ENCODE measurements around the gene ERC2.
"Not testable (repeated sequence)": the region's sequence is repeated elsewhere in the genome, so short reads cannot be mapped to it uniquely, and the experiment has no call there.

The ERC2 gene

DNA sequence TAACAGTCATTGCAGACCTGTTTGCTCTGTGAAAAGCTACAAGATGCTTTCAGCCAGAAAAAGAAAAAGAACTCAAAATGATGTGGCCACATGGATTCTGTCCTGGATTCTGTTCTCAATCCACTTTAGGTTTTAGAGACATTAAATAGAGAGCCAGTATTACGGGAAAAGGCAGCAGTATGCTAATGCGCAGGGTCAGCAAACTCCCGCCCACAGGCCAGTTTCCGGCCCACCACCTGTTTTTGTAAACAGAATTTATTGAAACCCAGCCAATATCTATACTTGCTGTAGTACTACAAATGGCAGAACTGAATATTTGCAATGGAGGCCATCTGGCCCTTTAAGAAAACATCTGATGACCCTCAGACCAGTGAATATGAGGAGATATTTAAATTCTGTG, 416.1 kb downstream of the ERC2 start:
- no peak for DNase-seq

DNA sequence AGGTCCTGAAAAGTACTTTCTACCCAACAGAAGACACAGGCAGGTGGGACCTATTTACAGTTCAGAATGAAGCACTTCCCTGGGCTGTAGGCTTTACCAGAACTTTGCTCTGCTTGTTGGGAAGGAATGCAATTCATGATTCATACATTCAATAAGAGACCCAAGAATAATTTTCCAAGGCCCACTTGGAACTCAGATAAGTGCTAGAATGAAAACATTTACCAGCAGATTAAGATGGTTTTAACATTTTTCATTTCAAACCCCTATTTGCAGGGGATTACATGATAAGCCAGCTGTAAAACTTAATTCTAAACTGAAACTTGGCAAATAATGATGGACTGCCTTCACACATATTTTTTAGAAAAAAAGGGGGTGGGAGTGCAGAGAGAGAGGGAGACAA, 417.2 kb downstream of the ERC2 start:
- no peak for DNase-seq

GRCh38 chr3:56048946-56049345, 419.3 kb downstream of the ERC2 start:
- DNase-seq = no peak

DNA sequence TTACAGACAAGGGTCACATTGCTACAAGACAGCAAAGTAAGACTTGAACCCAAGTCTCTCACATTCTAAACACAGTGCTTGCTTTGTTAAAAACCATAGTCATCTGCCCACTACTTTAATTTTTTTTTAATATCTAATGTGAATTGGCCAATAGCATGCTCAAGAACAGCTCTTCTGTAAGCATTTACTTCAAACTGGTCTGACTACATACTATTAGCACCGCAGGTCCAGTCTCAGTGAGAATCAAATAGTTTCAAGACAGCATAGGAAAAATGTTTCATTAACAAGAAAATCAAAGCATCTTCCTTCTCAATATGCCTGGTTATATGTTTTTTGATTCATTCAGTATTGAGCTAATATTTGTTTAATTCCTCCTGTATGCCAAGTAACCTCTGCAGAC, 419.9 kb downstream of the ERC2 start:
- no peak for DNase-seq

GRCh38 chr3:56042326-56042951, 425.8 kb downstream of the ERC2 start:
- DNase-seq = peak; percentile 13

DNA sequence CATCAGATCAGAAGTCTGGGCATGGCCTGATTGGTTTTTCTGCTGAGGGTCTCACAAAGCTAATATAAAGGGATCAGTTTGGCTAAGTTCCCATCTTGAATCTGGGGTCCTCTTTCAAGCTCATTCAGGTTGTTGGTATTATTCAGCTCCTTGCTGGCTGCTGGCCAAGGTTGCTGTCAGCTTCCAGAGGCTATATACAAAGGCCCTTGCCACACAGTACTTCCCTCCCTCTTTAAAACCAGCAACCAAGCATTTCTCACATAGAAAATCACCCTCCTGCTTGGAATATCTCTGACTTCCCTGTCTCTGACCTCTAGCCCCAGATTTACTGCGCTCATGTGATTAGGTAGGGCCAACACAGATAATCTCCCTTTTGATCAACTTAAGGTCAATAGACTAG, 442.9 kb downstream of the ERC2 start:
- DNase-seq = peak; percentile 1

- DNase-seq = no peak
Measured at GRCh38 chr3:56023546-56023945, 444.7 kb downstream of the ERC2 start.

- DNase-seq = no peak
Measured at GRCh38 chr3:56022619-56023018, 445.6 kb downstream of the ERC2 start.

DNA sequence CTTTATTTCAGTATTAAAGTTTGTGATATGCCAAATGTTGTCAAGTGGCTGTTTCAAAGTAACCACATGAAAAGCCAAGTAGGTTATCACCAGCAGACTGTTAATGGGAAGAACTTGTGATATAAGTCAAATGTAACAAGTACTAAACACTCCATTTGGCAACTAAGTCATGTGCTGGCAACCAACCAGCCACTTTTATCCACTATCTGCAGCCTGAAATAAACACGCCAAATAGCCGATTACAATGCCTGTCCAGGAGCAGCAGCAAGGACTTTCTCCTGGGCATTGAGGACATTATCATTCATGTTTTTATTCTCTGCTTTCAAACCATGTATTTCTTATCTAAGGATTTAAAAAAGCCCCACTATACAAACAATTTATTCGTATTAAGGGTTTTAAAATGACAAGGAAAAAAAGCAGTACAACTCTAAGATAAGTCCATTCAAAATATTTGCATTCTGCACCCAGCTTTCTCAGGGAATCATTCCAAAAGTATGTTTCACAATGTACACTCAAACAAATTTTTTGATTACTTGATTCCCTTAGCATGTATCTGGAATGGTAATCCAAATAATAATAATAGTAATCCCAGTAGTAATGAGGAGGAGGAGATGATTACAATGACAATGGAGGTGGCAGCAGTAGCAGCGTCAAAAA, 448.6 kb downstream of the ERC2 start:
- no peak for DNase-seq

DNA sequence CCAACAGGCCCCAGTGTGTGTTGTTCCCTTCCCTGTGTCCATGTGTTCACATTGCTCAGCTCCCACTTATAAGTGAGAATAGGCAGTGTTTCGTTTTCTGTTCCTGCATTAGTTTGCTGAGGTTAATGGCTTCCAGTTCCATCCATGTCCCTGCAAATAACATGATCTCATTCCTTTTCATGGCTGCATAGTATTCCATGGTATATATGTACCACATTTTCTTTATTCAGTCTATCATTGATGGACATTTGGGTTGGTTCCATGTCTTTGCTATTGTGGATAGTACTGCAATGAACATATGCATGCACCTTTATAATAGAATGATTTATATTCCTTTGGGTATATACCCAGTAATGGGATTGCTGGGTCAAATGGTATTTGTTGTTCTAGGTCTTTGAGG, 452.9 kb downstream of the ERC2 start:
- not testable (repeated sequence) for DNase-seq

DNA sequence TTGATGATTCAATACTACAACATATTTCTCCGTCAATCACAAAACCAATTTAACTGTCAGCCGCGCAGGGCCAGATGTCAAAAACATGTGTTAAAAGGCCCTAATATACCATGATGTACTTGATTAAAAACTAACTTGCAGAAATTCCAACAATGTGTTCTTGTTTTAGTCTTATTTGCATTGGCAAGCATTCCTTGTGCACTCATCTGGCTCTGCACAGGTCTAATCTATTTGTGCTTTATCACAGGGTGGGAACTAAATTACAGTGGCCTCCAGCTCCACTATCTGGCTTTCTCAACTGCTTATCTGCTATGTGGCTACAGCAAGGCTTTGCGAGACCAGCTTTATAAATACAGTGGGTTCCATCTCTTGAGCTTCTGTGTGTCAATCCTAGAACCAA, 455.5 kb downstream of the ERC2 start:
- no peak for DNase-seq

DNA sequence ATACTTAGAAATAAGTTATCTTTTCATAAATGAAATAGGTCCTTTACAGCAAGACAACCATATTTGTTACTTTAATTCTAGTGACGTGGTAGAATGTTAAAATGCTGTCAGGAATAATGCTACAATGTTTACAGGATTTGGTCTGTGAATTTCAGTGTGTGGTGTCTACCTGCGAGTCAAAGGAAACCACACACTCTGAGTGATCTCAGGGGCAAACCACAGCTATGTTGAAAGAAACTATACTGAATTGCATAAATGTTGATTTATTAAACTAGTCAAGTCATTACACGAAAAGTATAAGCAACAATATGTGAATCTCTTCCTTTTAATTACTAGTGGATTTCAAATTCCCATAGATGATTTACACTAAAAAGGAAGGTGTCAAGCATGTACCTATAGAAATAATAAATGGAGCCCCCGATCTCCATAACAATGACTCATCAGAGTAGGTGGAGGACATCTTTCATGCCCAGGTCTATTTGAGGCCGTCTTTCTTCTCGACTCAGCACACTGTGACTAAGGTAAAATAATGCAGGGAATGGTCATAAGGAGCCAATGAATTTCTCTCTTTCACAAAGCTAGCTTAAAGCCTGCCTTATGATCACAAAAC, 463.0 kb downstream of the ERC2 start:
- DNase-seq = no peak

DNA sequence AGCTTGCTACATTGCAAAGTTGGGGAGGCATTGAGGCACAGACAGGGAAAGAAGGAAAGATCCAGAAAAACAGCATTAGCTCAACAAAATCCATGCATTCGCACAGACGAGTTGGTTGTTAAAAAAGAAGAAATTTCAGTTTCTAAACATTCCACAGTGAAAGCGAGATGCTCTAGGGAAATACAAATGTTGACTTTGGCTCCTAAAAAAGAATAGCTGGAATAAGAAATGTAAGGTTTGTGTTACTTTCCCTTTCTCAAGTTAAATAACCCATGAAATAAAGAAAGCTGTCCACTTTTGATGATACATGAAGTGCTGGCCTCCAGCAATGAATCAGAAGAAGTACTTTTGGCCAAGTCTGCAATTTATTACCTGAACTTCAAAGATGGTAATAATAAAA, 465.1 kb downstream of the ERC2 start:
- no peak for DNase-seq

DNA sequence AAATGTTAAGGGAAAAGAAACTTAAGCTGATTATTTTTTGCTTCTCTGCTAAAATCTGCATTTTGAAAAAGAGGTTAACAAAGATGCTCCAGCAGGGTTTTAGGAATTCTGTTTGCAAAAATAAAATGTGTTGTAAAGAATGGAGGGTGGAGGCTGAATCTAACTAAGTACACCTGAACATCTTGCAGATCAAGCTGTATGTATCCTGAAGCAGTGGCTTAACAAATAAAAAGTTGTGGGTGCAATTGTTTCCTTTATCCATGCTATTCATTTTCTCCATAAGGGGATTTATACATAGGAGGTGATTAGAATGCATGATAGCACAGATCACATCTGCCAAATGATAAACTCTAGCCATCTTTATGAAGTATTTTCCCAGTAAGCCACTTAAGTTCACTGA, 466.3 kb downstream of the ERC2 start:
- no peak for DNase-seq

GRCh38 chr3:56001537-56001936, 466.7 kb downstream of the ERC2 start:
- no peak for DNase-seq

- no peak for DNase-seq
Measured at GRCh38 chr3:55989366-55989765, 478.9 kb downstream of the ERC2 start.

GRCh38 chr3:55988905-55989304, 479.4 kb downstream of the ERC2 start:
- DNase-seq = no peak

DNA sequence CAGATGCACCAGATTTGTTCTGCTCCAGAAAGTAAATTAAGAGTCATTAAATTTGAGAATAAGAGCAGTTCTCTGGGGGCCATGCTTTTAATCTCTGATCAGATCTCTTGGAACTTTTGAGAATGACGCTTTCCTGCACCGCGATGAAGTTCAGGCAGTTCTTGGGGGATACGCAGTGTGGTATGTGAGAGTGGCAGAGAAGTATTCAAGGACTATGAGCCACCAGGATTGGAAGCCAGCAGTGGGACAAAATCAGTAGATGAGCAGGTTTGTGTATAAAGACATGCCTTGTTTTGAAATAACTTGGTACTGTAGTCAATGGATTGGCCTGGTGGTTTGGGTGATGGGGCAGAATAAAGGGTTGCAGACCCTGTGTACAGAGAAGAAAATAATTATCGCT, 483.6 kb downstream of the ERC2 start:
- DNase-seq = no peak

GRCh38 chr3:55978953-55979352, 489.3 kb downstream of the ERC2 start:
- no peak for DNase-seq

DNA sequence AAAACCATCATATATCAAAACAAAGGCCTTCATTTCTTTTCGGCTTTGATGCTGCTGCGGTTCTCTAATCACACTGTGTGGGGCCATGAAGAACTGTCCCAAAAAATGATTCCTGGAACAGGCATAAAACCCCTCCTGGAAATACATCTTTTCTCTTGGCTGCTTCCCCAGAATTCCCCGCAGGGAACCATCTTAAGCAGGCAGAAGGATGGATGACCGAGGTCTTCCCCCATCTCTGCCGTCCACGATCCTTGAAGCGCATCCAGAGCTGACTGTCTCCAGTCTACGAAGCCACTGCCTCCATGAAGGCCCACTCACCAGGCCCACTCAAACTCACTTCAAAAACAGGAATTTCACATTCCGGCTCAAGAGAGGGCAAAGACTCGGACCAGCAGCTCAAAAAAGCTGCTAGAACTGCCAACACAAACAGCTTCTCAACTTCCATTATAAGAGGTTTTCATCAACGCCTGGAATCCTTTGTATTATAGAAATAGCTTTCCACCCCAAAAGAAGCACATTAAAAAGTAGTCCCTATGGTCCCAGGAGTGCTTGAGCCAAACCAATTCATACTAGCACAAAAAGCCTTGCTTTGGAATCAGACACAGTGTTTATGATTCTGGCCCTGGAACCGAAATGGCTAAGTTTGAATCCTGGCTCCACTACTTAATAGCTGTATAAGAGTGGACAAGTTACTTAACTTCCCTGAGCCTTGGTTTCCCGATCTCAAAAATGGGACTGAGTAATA, 493.7 kb downstream of the ERC2 start:
- no peak for DNase-seq

DNA sequence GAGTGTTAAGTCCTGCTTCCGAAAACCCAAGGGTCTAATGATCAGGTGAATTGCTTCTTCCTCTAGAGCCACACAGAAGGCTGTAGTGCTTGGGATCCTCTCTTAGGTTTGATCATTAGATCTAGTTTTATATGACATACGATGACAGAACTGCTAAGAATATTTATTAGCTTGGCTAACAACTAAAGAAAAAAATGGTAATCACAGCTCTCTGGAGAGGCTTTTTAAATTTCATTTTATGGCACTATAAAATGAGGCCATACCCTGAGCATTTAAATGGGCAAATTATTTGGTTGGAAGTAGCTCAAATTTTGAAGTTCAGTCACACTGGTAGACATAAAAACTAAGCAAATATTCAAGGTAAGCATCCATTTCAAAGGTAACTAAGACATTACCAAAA, 498.6 kb downstream of the ERC2 start:
- DNase-seq = no peak

GRCh38 chr3:55968331-55968730, 499.9 kb downstream of the ERC2 start:
- no peak for DNase-seq

- no peak for DNase-seq
Measured at GRCh38 chr3:55966566-55966965, 501.7 kb downstream of the ERC2 start.

- DNase-seq = no peak
Measured at GRCh38 chr3:55965776-55966175, 502.5 kb downstream of the ERC2 start.

Data from COR-L47 (cell line).